HepG2 (cell line): ENCODE data around the gene MIDN. TPM values are rescaled to one million over a fixed set of nuclear protein-coding genes. Genes with fewer than 3 reads are reported as not detected.

ENCODE experiments used
- ATAC-seq: fragments of 200-7000 bp; cut with Tn5 transposase; 3 replicates; pipeline ENCODE4 v1.9.1; 2020; ENCODE audit warnings: mild to moderate bottlenecking, moderate library complexity
- BruUV-seq: library from RNA; stranded (reverse); fragments of 400-500 nt; replicated peaks from 2 replicates; lab custom pipeline; 2021; lab: Mats Ljungman, UMichigan
- CTCF ChIA-PET: fragments of 300-600 bp; formaldehyde crosslinking; extraction: SDS; loops from one replicate; lab custom pipeline; 2021; ENCODE audit warnings: low total read pairs, inconsistent platforms, low intra/inter-chr PET ratio; lab: Yijun Ruan, JAX
- POLR2A ChIA-PET: fragments of 350-600 bp; sonication (Branson Sonifier 250); formaldehyde crosslinking; loops from one replicate; lab custom pipeline; 2020; ENCODE audit warnings: antibody characterized with exemption, inconsistent platforms; lab: Yijun Ruan, JAX
- DNase-seq: peaks from one replicate; pipeline ENCODE4 v3.0.0-alpha.2; 2015; ENCODE audit warnings: low spot score
- FAIRE-seq: peaks from 3 replicates; lab custom pipeline; 2011; peaks lifted over from hg19 to GRCh38; lab: Jason Lieb, UNC
- H2AFZ ChIP-seq: one replicate; pipeline ENCODE4 v1.6.1; 2011; ENCODE audit warnings: low read length, inconsistent platforms
- H3K27ac ChIP-seq: fragments of 300-600 bp; 3 replicates; pipeline ENCODE4 v1.8.0; 2011; ENCODE audit warnings: mixed run types, mild to moderate bottlenecking, mixed read lengths, low read length, inconsistent platforms; ENCODE audit not compliant: insufficient read depth; ENCODE audit errors: extremely low read length
- H3K27me3 ChIP-seq, 2 experiments: fragments of 200-600 bp in 1 of 2; 2 replicates in 1 of 2; 3 replicates in 1 of 2; pipeline versions ENCODE4 v1.6.0 to v1.8.0; 2011; ENCODE audit warnings: low read length in 2 of 2, mild to moderate bottlenecking in 2 of 2, moderate library complexity in 2 of 2, inconsistent platforms in 1 of 2; ENCODE audit not compliant: insufficient read depth in 2 of 2, control insufficient read depth in 1 of 2
- H3K36me3 ChIP-seq, 2 experiments: fragments of 200-600 bp in 1 of 2; replicated peaks in 1 of 2; 2 replicates in 1 of 2; 3 replicates in 1 of 2; pipeline versions ENCODE4 v1.5.1 to v1.8.0; 2011; ENCODE audit warnings: low read length in 2 of 2, inconsistent platforms in 1 of 2; ENCODE audit not compliant: insufficient read depth in 2 of 2, control insufficient read depth in 1 of 2
- H3K4me1 ChIP-seq: 2 replicates; pipeline ENCODE4 v1.5.1; 2012; ENCODE audit warnings: low read length, inconsistent platforms; ENCODE audit not compliant: insufficient read depth
- H3K4me2 ChIP-seq: 2 replicates; pipeline ENCODE4 v1.6.0; 2011; ENCODE audit warnings: low read depth, low read length, inconsistent platforms
- H3K4me3 ChIP-seq, 3 experiments: fragments of 200-600 bp in 1 of 3; sonication (generic), shearing (Covaris generic) in 1 of 3; replicated peaks in 1 of 3; 2 replicates each; pipeline ENCODE4 v1.5.1; 2011 to 2016; ENCODE audit warnings: low read length in 3 of 3, inconsistent platforms in 2 of 3, low read depth in 2 of 3, mild to moderate bottlenecking in 2 of 3, control low read depth in 1 of 3, mixed read lengths in 1 of 3; ENCODE audit not compliant: insufficient read depth in 1 of 3
- H3K79me2 ChIP-seq: one replicate; pipeline ENCODE4 v1.6.1; 2011; ENCODE audit warnings: low read length, inconsistent platforms; ENCODE audit not compliant: insufficient read depth
- H3K9ac ChIP-seq: 2 replicates; pipeline ENCODE4 v1.6.0; 2011; ENCODE audit warnings: mild to moderate bottlenecking, low read depth, low read length, inconsistent platforms; ENCODE audit not compliant: insufficient read depth
- H3K9me3 ChIP-seq: 2 replicates; pipeline ENCODE4 v1.5.1; 2012; ENCODE audit warnings: mild to moderate bottlenecking, low read length
- H4K20me1 ChIP-seq: 2 replicates; pipeline ENCODE4 v1.6.0; 2011; ENCODE audit warnings: inconsistent platforms, mild to moderate bottlenecking, low read length, moderate library complexity; ENCODE audit not compliant: insufficient read depth
- ATF7-NPFF ChIP-seq: sonication (generic); formaldehyde crosslinking; IDR thresholded peaks from 2 replicates; pipeline ENCODE4 v1.8.1; 2023; ENCODE audit warnings: mild to moderate bottlenecking, low read depth, missing genetic modification reagents, moderate library complexity
- BCL6 ChIP-seq: IDR thresholded peaks from 2 replicates; pipeline ENCODE4 v1.6.1; 2016; ENCODE audit warnings: missing genetic modification reagents, missing compliant biosample characterization
- BRCA1 ChIP-seq: sonication (generic); formaldehyde crosslinking; IDR thresholded peaks from 2 replicates; pipeline ENCODE4 v1.4.0; 2020; ENCODE audit warnings: missing genetic modification reagents
- CBX5 ChIP-seq: sonication (generic); formaldehyde crosslinking; IDR thresholded peaks from 2 replicates; pipeline ENCODE4 v1.4.0; 2020; ENCODE audit warnings: missing genetic modification reagents, borderline replicate concordance
- CREB3 ChIP-seq: sonication (generic); formaldehyde crosslinking; IDR thresholded peaks from 2 replicates; pipeline ENCODE4 v1.5.0; 2020; ENCODE audit warnings: missing genetic modification reagents
- ELF3 ChIP-seq: IDR thresholded peaks from 2 replicates; pipeline ENCODE4 v1.6.1; 2016; ENCODE audit warnings: missing genetic modification reagents, missing compliant biosample characterization
- FOXC1 ChIP-seq: sonication (generic); formaldehyde crosslinking; IDR thresholded peaks from 2 replicates; pipeline ENCODE4 v1.8.0; 2022; ENCODE audit warnings: mild to moderate bottlenecking, missing genetic modification reagents, borderline replicate concordance
- FOXP1 ChIP-seq, 2 experiments: fragments of 450-650 bp in 1 of 2; IDR thresholded peaks; 2 replicates each; pipeline ENCODE4 v1.6.1; 2017 to 2018; ENCODE audit warnings: antibody characterized with exemption in 1 of 2
- GFI1 ChIP-seq: sonication (generic); formaldehyde crosslinking; IDR thresholded peaks from 2 replicates; pipeline ENCODE4 v1.5.0; 2020; ENCODE audit warnings: missing genetic modification reagents, mild to moderate bottlenecking, borderline replicate concordance
- HOXD1 ChIP-seq: sonication (generic); formaldehyde crosslinking; IDR thresholded peaks from 2 replicates; pipeline ENCODE4 v1.5.0; 2020; ENCODE audit warnings: missing genetic modification reagents
- KLF11 ChIP-seq: IDR thresholded peaks from 2 replicates; pipeline ENCODE4 v1.6.1; 2016; ENCODE audit warnings: missing compliant biosample characterization
- MLLT10 ChIP-seq: sonication (generic); formaldehyde crosslinking; IDR thresholded peaks from 2 replicates; pipeline ENCODE4 v1.4.0; 2020; ENCODE audit warnings: missing genetic modification reagents
- POLR2A ChIP-seq, 2 experiments: IDR thresholded peaks; 2 replicates each; pipeline ENCODE4 v1.6.1; 2011; ENCODE audit warnings: low read depth in 2 of 2, low read length in 2 of 2, mild to moderate bottlenecking in 1 of 2, moderate library complexity in 1 of 2; ENCODE audit not compliant: insufficient read depth in 1 of 2
- ZBTB38 ChIP-seq: sonication (generic); formaldehyde crosslinking; IDR thresholded peaks from 2 replicates; pipeline ENCODE4 v1.5.1; 2020; ENCODE audit warnings: mild to moderate bottlenecking, missing genetic modification reagents
- ZBTB7A ChIP-seq: sonication (generic); formaldehyde crosslinking; IDR thresholded peaks from 2 replicates; pipeline ENCODE4 v1.8.0; 2022; ENCODE audit warnings: mild to moderate bottlenecking, missing genetic modification reagents
- ZFP62 ChIP-seq: sonication (generic); formaldehyde crosslinking; IDR thresholded peaks from 2 replicates; pipeline ENCODE4 v1.4.0; 2020; ENCODE audit warnings: missing genetic modification reagents
- ZGPAT ChIP-seq: IDR thresholded peaks from 2 replicates; pipeline ENCODE4 v1.6.1; 2016; ENCODE audit warnings: mild to moderate bottlenecking
- ZNF382 ChIP-seq: sonication (generic); formaldehyde crosslinking; IDR thresholded peaks from 2 replicates; pipeline ENCODE4 v1.5.0; 2020; ENCODE audit warnings: missing genetic modification reagents, mild to moderate bottlenecking, borderline replicate concordance
- ZNF414 ChIP-seq: sonication (generic); formaldehyde crosslinking; IDR thresholded peaks from 2 replicates; pipeline ENCODE4 v1.5.0; 2020; ENCODE audit warnings: missing genetic modification reagents
- ZNF430 ChIP-seq: sonication (generic); formaldehyde crosslinking; IDR thresholded peaks from 2 replicates; pipeline ENCODE4 v1.9.0; 2021; ENCODE audit warnings: mild to moderate bottlenecking, missing genetic modification reagents
- ZNF558 ChIP-seq: sonication (generic); formaldehyde crosslinking; IDR thresholded peaks from 2 replicates; pipeline ENCODE4 v1.9.0; 2022; ENCODE audit warnings: mild to moderate bottlenecking, missing genetic modification reagents, borderline replicate concordance
- ZNF598 ChIP-seq: sonication (generic); formaldehyde crosslinking; IDR thresholded peaks from 2 replicates; pipeline ENCODE4 v1.5.1; 2020; ENCODE audit warnings: mild to moderate bottlenecking, missing genetic modification reagents, borderline replicate concordance
- ZSCAN12 ChIP-seq: sonication (generic); formaldehyde crosslinking; IDR thresholded peaks from 2 replicates; pipeline ENCODE4 v1.9.0; 2021; ENCODE audit warnings: mild to moderate bottlenecking, missing genetic modification reagents
- ZSCAN22 ChIP-seq: sonication (generic); formaldehyde crosslinking; IDR thresholded peaks from 2 replicates; pipeline ENCODE4 v1.4.0; 2020; ENCODE audit warnings: mild to moderate bottlenecking, missing genetic modification reagents
- ZSCAN29 ChIP-seq: sonication (generic); formaldehyde crosslinking; conservative IDR thresholded peaks from 2 replicates; pipeline ENCODE4 v1.4.0; 2020; ENCODE audit warnings: mild to moderate bottlenecking, missing genetic modification reagents
- ZSCAN31 ChIP-seq: sonication (generic); formaldehyde crosslinking; IDR thresholded peaks from 2 replicates; pipeline ENCODE4 v1.5.0; 2020; ENCODE audit warnings: low read depth, mild to moderate bottlenecking, missing genetic modification reagents
- whole genome bisulfite sequencing: methylation state at CpG from one replicate; pipeline ENCODE4 v1.1.6; 2017; ENCODE audit warnings: low lambda C conversion rate; 5-methylcytosine and 5-hydroxymethylcytosine counted together
- in situ Hi-C: cut with HindIII; loops from 2 replicates; pipeline ENCODE4 v1.10.0; 2017; ENCODE audit warnings: low pct_unique_long_range_greater_than_20kb; ENCODE audit not compliant: extremely low pct_ligation_motif_present
- intact Hi-C: fragments of 100-400 bp; cut with micrococcal nuclease; formaldehyde crosslinking; loops from one replicate; pipeline ENCODE4 v1.10.0; 2022; ENCODE audit not compliant: unreplicated experiment
- polyA plus RNA-seq, 8 experiments: library from polyadenylated mRNA; depleted of rRNA in 3 of 8; stranded (reverse) in 7 of 8; unstranded in 1 of 8; fragments of >200 nt; fragmentation: Illumina TruSeq in 4 of 8; extraction: Trizol in 4 of 8; gene quantifications; 2 replicates each; pipeline versions ENCODE4 v1.2.1 to v1.2.3, GENCODE V29; 2011 to 2016; ENCODE audit warnings: low read depth in 4 of 8, missing spikeins in 1 of 8, mixed read lengths in 1 of 8; ENCODE audit not compliant: insufficient read depth in 1 of 8
- total RNA-seq, 5 experiments: library from RNA; depleted of rRNA; stranded (reverse); fragments of >200 nt; fragmentation: Illumina TruSeq; extraction: Trizol; gene quantifications; 2 replicates each; pipeline ENCODE4 v1.2.3, GENCODE V29; 2016; ENCODE audit warnings: low read depth in 1 of 5

Gene MIDN
- total and polyA plus RNA-seq, 2 of the 13 experiments (the other 11 are each of a cell fraction or from before 2014, with no cell fraction given), result 8.4 to 18.0 TPM

GRCh38 chr19:1274852-1275259 lies 26.5 kb downstream of the MIDN start:
- ATAC-seq (peak; percentile 0; the same call in 1 of the 3 replicates), FAIRE-seq (no peak), DNase-seq (no peak)
- Histone ChIP-seq H3K4me1 (peaks cover 64% of the 10 kb centered on the region), H3K36me3 (peaks cover 21 to 55% of the 10 kb centered on the region in 2 experiments), H3K4me2 (peak overlapping the region; percentile 86), H3K9ac (peak overlapping the region; percentile 95), H2AFZ (no peak overlapping the region), H3K27ac (peak overlapping the region; percentile 100), H3K79me2 (peaks cover 32% of the 10 kb centered on the region), H4K20me1 (peaks cover 32% of the 10 kb centered on the region), H3K27me3 (no peaks in the 10 kb centered on the region), H3K4me3 (peak overlapping the region; percentile 24 to 85 (median 51); a peak in 3 of 6 replicates), H3K9me3 (no peaks in the 10 kb centered on the region)
- POLR2A ChIA-PET, result interaction anchor here (0.5 to 4.2 kb wide), 17 partner anchors 9 to 284 kb away, joined by 3 to 41 read pairs (median 4); a partner anchor contains a TSS
- in situ Hi-C loops (loop anchor here (5.0 kb wide), 1 partner anchor 33 kb away; the partner anchor contains the start of gene ATP5F1D), intact Hi-C loops (no loop called here)
- CTCF ChIA-PET, result no interaction called here
- 98% methylated on average over 9 of the region's 44 CpGs for WGBS
- no TSS peak for BruUV-seq
- TF ChIP-seq CBX5 (CRISPR knock-in tag) (no peak), ZSCAN29 (CRISPR knock-in tag) (no peak), ZBTB38 (CRISPR knock-in tag) (peak; percentile 85), ZBTB7A (CRISPR knock-in tag) (no peak), CREB3 (CRISPR knock-in tag) (no peak), ZNF558 (CRISPR knock-in tag) (no peak), KLF11 (CRISPR knock-in tag) (no peak), ZNF598 (CRISPR knock-in tag) (no peak), MLLT10 (CRISPR knock-in tag) (no peak), FOXC1 (no peak), ZFP62 (no peak), ZNF382 (no peak), BRCA1 (CRISPR knock-in tag) (no peak), ZSCAN31 (CRISPR knock-in tag) (no peak), ZNF414 (CRISPR knock-in tag) (no peak), ZSCAN12 (CRISPR knock-in tag) (no peak; the same call in 1 of the 2 replicates), ATF7-NPFF (CRISPR knock-in tag) (no peak), BCL6 (CRISPR knock-in tag) (no peak), ZNF430 (CRISPR knock-in tag) (peak; percentile 37; the same call in 1 of the 2 replicates), FOXP1 (IDR thresholded peaks at IDR 0.05) (no peak), FOXP1 (CRISPR knock-in tag; IDR thresholded peaks at IDR 0.05) (no peak), ZGPAT (CRISPR knock-in tag) (no peak), POLR2A (IDR thresholded peaks at IDR 0.05; ENCODE audit: insufficient read depth in 1 of 2, low read depth in 2 of 2, low read length in 2 of 2) (no peak), ZSCAN22 (CRISPR knock-in tag) (no peak), GFI1 (CRISPR knock-in tag) (0 out of 2 replicates have a peak, but pooled peaks have one; percentile 43), HOXD1 (CRISPR knock-in tag) (no peak), ELF3 (CRISPR knock-in tag) (no peak)
